ENCODE results near the gene ARHGAP5. TPM values are rescaled to one million over a fixed set of nuclear protein-coding genes. Genes with fewer than 3 reads are reported as not detected.
A peak's percentile ranks its signal among the peaks of the same experiment; 100 is the strongest.

The ARHGAP5 gene
- total RNA-seq, 1 donor from 2014 or later = 453 TPM

- no peak for DNase-seq
Measured at GRCh38 chr14:32075672-32076277, 1.3 kb upstream of the ARHGAP5 start.

- peak; percentile 92 for DNase-seq
Measured at GRCh38 chr14:32076278-32077080, 625 bp upstream of the ARHGAP5 start.

- peak; percentile 40 for DNase-seq
Measured at GRCh38 chr14:32078023-32078857, 1.1 kb downstream of the ARHGAP5 start.

- no peak for DNase-seq
Measured at GRCh38 chr14:32078858-32079216, 1.7 kb downstream of the ARHGAP5 start.

- no peak for DNase-seq
Measured at GRCh38 chr14:32079264-32079663, 2.2 kb downstream of the ARHGAP5 start.

DNA sequence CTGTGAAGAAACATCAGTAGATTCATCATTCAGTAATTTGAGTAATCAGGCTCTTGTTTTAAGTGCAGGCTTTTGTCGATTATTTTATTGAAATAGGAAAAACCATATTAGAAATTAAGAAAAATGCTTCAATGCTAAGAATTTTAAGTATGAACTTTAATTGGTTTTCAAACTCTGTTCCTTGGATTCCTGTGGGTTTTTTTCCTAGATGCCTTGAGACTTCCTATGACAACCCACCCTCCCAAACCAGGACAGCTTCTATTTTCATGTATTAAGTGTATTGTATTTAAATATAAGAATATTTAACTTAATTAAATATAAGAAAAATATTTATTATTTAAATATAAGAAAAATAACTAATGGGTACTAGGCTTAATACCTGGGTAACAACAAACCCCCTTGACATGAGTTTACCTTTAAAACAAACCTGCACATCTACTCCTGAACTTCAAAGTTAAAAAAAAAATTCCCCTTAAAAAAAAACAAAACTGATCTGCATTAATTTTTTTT lies 3.0 kb downstream of the ARHGAP5 start:
- DNase-seq = no peak

DNA sequence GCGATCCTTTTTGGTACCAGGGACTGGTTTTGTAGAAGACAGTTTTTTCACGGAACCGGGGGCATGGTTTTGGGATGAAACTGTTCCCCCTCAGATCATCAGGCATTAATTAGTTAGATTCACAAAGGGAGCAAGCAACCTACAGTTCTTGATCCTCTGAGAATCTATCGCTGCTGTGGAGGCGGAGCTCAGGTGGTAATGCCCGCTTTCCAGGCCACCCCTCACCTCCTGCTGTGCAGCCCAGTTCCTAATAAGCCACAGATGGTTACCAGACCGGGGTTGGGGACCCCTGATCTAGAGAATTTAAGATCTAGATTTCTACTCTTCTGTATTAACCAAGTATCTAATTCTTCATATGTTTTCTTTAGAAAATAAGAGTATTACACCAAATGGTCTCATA lies 4.8 kb downstream of the ARHGAP5 start:
- no peak for DNase-seq

- DNase-seq = no peak
Measured at GRCh38 chr14:32083315-32083624, 6.2 kb downstream of the ARHGAP5 start.

DNA sequence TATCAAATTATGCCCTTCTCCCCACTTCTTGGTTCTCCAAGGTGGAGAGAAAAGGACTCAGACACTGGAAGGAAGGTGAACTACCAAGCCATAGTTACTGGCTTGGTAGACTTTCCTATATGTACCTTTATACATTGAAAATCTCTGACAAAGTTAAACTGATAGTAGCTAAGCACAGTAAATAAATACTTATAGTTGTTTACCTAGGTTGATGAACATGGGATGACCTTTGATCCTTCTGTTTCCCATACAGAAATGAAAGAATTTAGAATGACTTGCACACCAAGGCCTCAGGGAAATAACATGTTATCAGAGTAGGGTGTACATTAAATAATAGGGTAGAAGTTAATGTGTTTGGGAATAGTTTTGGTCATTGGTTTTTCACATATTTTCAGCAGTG lies 6.7 kb downstream of the ARHGAP5 start:
- no peak for DNase-seq

- DNase-seq = no peak
Measured at GRCh38 chr14:32085182-32085844, 8.2 kb downstream of the ARHGAP5 start.

DNA sequence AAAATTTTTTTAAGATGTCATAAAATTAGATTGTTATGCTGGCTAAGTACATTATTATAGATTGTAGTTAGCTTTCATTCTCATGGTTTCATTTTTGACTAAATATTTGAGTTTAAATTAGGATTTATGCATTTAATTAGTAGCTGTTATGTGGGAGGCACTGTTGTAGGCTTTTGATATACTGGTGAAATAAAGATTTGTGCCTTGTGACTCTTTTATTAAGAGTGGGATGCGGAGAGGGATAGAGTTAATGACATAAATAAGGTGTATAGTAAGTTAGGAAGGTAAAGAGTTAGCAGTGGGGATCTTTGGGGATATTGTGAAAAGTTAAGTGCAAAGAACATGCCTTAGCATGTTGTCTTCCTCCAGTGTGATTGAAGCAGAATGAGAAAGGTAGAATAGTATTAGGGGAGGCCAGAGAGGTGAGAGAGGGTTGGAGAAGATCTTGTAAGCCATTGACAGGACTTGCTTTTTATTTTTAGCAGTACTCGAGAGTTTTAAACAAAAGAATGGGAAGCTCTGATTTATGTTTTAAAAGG lies 8.8 kb downstream of the ARHGAP5 start:
- DNase-seq = no peak

DNA sequence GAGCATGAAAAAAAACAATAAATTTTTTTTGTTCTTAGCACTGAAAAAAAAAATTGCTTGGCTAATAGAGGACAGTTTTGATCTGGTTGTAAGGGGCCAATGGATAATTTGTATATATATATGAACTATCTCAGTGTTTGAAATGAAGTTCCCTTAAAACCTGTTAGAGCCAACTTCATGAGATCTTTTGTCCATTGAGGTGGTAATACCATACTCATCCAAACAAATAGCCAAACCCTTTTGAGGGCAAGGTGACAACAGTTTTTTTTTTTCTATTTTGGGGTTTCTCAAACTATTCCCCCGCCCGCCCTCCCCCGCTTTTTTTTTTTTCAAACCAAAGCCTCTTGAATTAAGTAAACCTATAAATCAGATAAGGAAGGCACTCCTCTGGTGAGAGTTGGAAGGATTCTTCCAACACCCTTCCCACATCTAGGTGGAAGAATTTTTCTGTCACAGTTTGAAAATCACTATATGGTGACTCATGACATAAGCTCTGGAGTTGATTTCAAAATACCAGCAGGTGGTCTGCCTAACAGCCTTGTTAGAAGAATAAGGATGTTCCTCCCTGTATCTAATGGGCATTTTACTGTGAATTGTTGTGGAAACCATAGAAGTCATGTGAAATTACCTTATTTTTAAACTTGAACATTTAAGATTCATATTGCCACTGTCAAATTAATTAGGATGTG lies 10.2 kb downstream of the ARHGAP5 start:
- DNase-seq = no peak

DNA sequence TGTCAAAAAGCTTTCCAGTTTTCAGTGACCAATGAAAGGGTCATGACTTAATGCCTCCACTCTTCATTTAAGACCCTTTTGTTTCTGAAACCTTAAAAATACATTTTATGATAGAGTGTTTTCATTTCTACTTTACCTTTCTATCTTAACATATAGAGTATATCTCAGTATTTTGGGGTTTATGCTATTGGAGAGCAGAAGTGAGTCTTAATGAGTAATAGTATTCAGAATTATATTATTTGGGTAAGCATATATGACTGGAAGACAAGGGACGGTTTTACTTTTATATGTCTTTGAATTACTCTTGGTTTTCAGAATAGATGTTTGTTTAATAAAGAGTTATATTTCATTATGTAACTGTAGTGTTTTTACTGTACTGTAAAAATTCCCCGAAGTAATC lies 10.8 kb downstream of the ARHGAP5 start:
- no peak for DNase-seq

- no peak for DNase-seq
Measured at GRCh38 chr14:32090686-32091085, 13.6 kb downstream of the ARHGAP5 start.

DNA sequence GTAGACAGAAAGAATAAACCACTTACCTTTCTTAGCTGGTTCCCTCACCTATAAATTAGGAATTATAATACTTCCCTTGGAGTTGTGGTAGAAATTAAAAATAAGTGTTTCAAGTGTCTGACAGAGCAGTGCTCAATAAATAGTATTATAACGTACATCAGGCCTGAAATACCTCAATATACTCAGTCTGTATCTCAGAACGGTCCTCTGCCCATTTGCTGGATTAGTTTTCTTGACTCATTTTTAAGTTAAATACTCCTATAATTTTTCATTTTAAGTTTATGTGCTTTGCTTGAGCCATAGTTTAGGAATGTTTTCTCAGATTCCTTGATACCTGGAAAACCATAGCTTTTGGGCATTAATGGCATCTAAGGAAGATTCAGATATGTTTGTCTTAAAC lies 22.4 kb downstream of the ARHGAP5 start:
- DNase-seq = no peak

DNA sequence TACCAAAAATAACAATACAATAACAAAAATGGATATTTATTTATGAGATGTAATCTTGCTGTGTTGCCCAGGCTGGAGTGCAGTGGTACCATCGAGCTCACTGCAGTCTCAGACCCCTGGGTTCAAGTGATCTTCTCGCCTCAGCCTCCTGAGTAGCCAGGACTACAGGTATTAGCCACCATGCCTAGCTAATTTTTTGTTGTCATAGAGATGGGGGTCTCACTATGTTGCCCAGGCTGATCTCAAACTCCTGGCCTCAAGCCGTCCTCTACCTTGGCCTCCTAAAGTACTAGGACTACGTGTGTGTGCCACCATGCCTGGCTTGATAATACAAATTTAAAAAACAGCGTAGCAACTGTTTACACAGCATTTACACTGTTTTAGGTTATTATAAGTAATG lies 23.1 kb downstream of the ARHGAP5 start:
- DNase-seq = no peak

- no peak for DNase-seq
Measured at GRCh38 chr14:32102152-32102787, 25.2 kb downstream of the ARHGAP5 start.

DNA sequence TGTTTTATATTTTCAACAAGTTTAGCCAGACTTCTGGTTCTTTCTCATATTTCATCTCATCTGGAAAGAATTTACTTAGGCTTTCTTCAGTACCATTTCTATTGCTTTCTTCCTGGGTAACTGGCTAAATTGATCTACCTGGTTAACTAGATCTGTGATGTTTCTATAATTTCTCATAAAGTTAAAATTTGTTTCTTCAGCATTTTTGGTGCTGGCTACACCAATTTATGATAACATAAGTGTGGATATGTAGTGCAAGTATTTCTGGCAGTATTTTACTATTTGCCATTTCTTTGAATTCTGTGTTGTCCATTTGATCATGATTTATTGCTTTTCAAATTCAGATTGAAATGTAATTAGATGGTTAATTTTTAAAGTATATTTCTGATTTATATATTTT lies 25.9 kb downstream of the ARHGAP5 start:
- DNase-seq = no peak

DNA sequence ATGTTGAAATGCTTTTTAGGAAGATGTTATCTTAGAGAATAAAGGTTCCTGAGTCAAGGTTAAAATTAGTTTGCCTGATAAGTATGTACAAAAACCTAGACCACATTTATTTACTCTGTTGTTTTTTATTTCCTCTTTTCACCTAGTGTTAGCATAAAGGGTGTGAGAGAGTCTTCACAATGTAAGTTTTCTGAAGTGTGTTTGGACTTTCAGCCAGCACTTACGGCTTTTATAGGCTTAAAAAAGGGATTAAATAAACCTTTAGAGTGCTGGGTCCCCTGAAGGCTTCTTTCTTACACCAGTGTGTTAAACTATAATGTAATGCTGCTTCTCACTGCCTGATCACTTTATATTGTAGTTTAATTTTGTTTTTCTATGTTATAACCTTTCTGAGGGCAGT lies 27.2 kb downstream of the ARHGAP5 start:
- DNase-seq = no peak

GRCh38 chr14:32104803-32105202 lies 27.7 kb downstream of the ARHGAP5 start:
- no peak for DNase-seq

Data from occipital lobe (tissue), 2 donors.